ENCODE measurements around the gene FAH. TPM values are rescaled to one million over a fixed set of nuclear protein-coding genes. Genes with fewer than 3 reads are reported as not detected.
A peak's percentile ranks its signal among the peaks of the same experiment; 100 is the strongest.

Gene FAH
- total RNA-seq, 3 donors from 2014 or later, result 19.1 to 21.9 (median 20.0) TPM

DNA sequence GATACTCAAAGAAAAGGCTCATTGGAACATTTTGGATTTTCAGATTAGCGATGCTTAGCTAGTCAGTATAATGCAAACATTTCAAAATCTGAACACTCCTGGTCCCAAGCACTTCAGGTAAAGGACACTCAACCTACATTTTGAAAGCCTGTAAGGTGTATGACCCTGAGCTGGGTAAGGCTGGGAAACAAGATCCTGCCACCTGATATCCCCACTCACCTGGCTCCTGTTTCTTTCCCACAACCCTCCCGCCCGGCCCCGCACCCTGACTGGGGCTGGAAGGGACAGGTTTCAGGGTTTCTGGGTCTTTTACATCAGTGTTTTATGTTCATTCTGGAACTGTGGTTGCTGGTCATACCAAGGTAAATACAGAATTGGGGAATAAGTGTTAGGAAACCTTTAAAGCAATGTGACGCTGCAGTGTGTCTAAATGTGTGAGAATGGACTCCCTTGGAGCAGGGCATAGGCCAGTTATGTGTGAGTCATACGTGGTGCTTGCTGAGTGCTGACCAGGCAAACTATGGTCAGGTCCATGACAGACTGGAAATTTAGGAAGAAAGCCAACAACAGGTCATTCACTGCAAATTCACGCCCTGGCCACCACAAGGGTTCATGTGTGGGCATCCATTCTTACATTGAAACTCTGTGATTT is 76.3 kb downstream of the FAH start:
- no peaks in the 10 kb centered on the region for H3K9me3 ChIP-seq
- no peak for DNase-seq
- H3K4me1 ChIP-seq (ENCODE audit: low read depth), result no peaks in the 10 kb centered on the region
- no peak for ATAC-seq
- no peaks in the 10 kb centered on the region for H3K36me3 ChIP-seq (ENCODE audit: low read depth)
- no peak overlapping the region for H3K4me3 ChIP-seq
- intact Hi-C loops (cut with DNase I, micrococcal nuclease), result no loop called here
- TF ChIP-seq, protein P1, sequence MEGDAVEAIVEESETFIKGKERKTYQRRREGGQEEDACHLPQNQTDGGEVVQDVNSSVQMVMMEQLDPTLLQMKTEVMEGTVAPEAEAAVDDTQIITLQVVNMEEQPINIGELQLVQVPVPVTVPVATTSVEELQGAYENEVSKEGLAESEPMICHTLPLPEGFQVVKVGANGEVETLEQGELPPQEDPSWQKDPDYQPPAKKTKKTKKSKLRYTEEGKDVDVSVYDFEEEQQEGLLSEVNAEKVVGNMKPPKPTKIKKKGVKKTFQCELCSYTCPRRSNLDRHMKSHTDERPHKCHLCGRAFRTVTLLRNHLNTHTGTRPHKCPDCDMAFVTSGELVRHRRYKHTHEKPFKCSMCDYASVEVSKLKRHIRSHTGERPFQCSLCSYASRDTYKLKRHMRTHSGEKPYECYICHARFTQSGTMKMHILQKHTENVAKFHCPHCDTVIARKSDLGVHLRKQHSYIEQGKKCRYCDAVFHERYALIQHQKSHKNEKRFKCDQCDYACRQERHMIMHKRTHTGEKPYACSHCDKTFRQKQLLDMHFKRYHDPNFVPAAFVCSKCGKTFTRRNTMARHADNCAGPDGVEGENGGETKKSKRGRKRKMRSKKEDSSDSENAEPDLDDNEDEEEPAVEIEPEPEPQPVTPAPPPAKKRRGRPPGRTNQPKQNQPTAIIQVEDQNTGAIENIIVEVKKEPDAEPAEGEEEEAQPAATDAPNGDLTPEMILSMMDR (IDR thresholded peaks at IDR 0.05), result no peak

- TF ChIP-seq, protein P1 (IDR thresholded peaks at IDR 0.05), result no peak
- DNase-seq (no peak), ATAC-seq (no peak)
- no peaks in the 10 kb centered on the region for H3K36me3 ChIP-seq (ENCODE audit: low read depth)
- no peak overlapping the region for H3K4me3 ChIP-seq
- intact Hi-C loops (cut with DNase I, micrococcal nuclease), result no loop called here
- no peaks in the 10 kb centered on the region for H3K4me1 ChIP-seq (ENCODE audit: low read depth)
- no peaks in the 10 kb centered on the region for H3K9me3 ChIP-seq
These were observed 78.6 kb downstream of the FAH start for GRCh38 chr15:80231371-80231770.

DNA sequence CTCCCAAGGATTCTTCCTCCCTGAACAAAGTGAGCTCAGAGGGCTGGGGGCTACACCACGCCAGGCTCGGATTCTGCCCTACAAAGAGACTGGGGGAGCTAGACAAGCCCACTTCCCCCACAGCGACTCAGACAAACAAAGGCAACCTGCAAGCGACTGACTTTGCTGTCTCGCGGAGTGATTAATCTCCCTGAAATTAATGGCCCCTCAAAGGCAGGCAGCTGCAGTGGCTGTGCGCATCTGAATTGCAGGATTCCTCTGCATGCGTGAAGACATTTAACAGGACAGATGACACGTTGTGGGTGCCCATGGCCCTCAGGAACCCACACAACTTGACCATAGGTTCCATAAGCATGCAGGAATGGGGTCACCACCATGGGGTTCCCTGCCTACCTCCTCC is 80.8 kb downstream of the FAH start:
- ATAC-seq, result no peak
- H3K36me3 ChIP-seq (ENCODE audit: low read depth), result no peaks in the 10 kb centered on the region
- intact Hi-C loops (cut with DNase I, micrococcal nuclease), result no loop called here

GRCh38 chr15:80234883-80235282 is 82.1 kb downstream of the FAH start:
- DNase-seq (peak in 2 of 3 donors; percentile 51 to 55), ATAC-seq (peak; percentile 69)
- Histone ChIP-seq H3K4me1 (ENCODE audit: low read depth) (no peaks in the 10 kb centered on the region), H3K9me3 (no peaks in the 10 kb centered on the region), H3K4me3 (no peak overlapping the region), H3K36me3 (ENCODE audit: low read depth) (no peaks in the 10 kb centered on the region)
- TF ChIP-seq, protein P1 (IDR thresholded peaks at IDR 0.05), result peak; percentile 16
- intact Hi-C loops (cut with DNase I, micrococcal nuclease), result no loop called here

More for the DNA sequence above, 80.8 kb downstream of the FAH start:
- Histone ChIP-seq H3K4me3 (no peak overlapping the region), H3K4me1 (ENCODE audit: low read depth) (no peaks in the 10 kb centered on the region), H3K9me3 (no peaks in the 10 kb centered on the region)
- TF ChIP-seq, protein P1 (IDR thresholded peaks at IDR 0.05), result no peak
- no peak for DNase-seq

Other genes starting within 250 kb of the FAH start
- gene BCL2A1, start 181.8 kb upstream of the FAH start, total RNA-seq, result 1 to 10 TPM; 1.0 to 5.6 (median 1.8) TPM
- gene ZFAND6, start 93.3 kb upstream of the FAH start, total RNA-seq, result 10 to 100 TPM; 73.0 to 83.3 (median 76.5) TPM
- under 1 TPM; 0.09 to 0.70 (median 0.19) TPM for gene CTXND1, start 99.2 kb downstream of the FAH start, total RNA-seq

All from mucosa of descending colon (tissue), 3 donors.